ENCODE data around the gene TLE1.
"Not testable (repeated sequence)": the region's sequence is repeated elsewhere in the genome, so short reads cannot be mapped to it uniquely, and the experiment has no call there.

Gene TLE1

GRCh38 chr9:81689343-81690175, at the start of gene TLE1:
TSS of gene TLE1 (minus strand) at chr9:81689547. CDS start at chr9:81688240, 1,307 bp downstream.
- DNase-seq (ENCODE audit: low spot score) = peak; percentile 99

- no peak for DNase-seq (ENCODE audit: low spot score)
Measured at GRCh38 chr9:81737871-81738507, 48.6 kb upstream of the TLE1 start.

GRCh38 chr9:81730498-81730897, 41.2 kb upstream of the TLE1 start:
- not testable (repeated sequence) for DNase-seq (ENCODE audit: low spot score)

- DNase-seq (ENCODE audit: low spot score) = no peak
Measured at GRCh38 chr9:81729135-81729534, 39.8 kb upstream of the TLE1 start.

GRCh38 chr9:81724242-81724889, 35.0 kb upstream of the TLE1 start:
- DNase-seq (ENCODE audit: low spot score) = no peak

- DNase-seq (ENCODE audit: low spot score) = no peak
Measured at GRCh38 chr9:81722277-81722676, 32.9 kb upstream of the TLE1 start.

- no peak for DNase-seq (ENCODE audit: low spot score)
Measured at GRCh38 chr9:81720450-81721086, 31.2 kb upstream of the TLE1 start.

- no peak for DNase-seq (ENCODE audit: low spot score)
Measured at GRCh38 chr9:81719972-81720371, 30.6 kb upstream of the TLE1 start.

- no peak for DNase-seq (ENCODE audit: low spot score)
Measured at GRCh38 chr9:81718244-81718643, 28.9 kb upstream of the TLE1 start.

- DNase-seq (ENCODE audit: low spot score) = peak; percentile 21
Measured at GRCh38 chr9:81717747-81718077, 28.4 kb upstream of the TLE1 start.

- DNase-seq (ENCODE audit: low spot score) = peak; percentile 44
Measured at GRCh38 chr9:81717061-81717746, 27.9 kb upstream of the TLE1 start.

- no peak for DNase-seq (ENCODE audit: low spot score)
Measured at GRCh38 chr9:81716409-81716808, 27.1 kb upstream of the TLE1 start.

- no peak for DNase-seq (ENCODE audit: low spot score)
Measured at GRCh38 chr9:81705578-81705977, 16.2 kb upstream of the TLE1 start.

- DNase-seq (ENCODE audit: low spot score) = no peak
Measured at GRCh38 chr9:81694541-81694940, 5.2 kb upstream of the TLE1 start.

GRCh38 chr9:81693671-81694378, 4.5 kb upstream of the TLE1 start:
- no peak for DNase-seq (ENCODE audit: low spot score)

GRCh38 chr9:81690251-81690851, 1.0 kb upstream of the TLE1 start:
- no peak for DNase-seq (ENCODE audit: low spot score)

GRCh38 chr9:81689093-81689342, 329 bp downstream of the TLE1 start:
- not testable (repeated sequence) for DNase-seq (ENCODE audit: low spot score)

GRCh38 chr9:81688262-81689092, 870 bp downstream of the TLE1 start:
- DNase-seq (ENCODE audit: low spot score) = not testable (repeated sequence)

- DNase-seq (ENCODE audit: low spot score) = no peak
Measured at GRCh38 chr9:81687521-81688261, 1.7 kb downstream of the TLE1 start.
